Measurements from ENCODE around the gene NUP43.

The NUP43 gene

GRCh38 chr6:149681209-149681608, 65.1 kb downstream of the NUP43 start:
- ATAC-seq (no peak), DNase-seq (no peak)
- Mint-ChIP-seq H3K27me3 (no peaks in the 10 kb centered on the region), H3K4me1 (peaks cover 12% of the 10 kb centered on the region), H3K27ac (no peak overlapping the region), H3K4me3 (no peak overlapping the region), H3K9me3 (no peaks in the 10 kb centered on the region)

GRCh38 chr6:149680503-149680902, 65.8 kb downstream of the NUP43 start:
- Mint-ChIP-seq H3K4me1 (peaks cover 9% of the 10 kb centered on the region), H3K4me3 (no peak overlapping the region), H3K27ac (no peak overlapping the region), H3K27me3 (no peaks in the 10 kb centered on the region), H3K9me3 (no peaks in the 10 kb centered on the region)
- no peak for ATAC-seq
- DNase-seq, result no peak

Data from stimulated activated naive CD8-positive, alpha-beta T cell treated with anti-CD3 and anti-CD28 coated beads, Interleukin-15, amount 100 ng/mL, for 72 hours (primary cell).